Measurements from ENCODE around the gene SS18.

DNA sequence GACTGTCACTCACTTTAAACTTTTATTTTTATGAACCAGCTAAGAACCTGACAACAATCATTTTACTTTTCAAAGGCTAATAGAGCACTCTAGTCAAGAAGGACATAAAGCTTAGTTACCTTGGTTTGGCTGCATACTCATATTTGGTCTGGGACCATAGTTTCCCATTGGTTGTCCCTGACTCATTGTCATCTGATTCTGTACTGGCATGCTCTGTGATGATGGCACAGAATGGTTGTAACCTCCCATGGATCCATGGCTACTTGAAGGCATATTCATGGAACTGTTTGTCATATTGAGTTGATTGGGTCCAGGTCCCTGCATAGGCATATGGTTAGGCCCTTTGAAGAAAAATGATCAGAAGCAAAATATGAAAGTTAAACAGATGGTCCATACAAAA is 37.9 kb downstream of the SS18 start:
- TF ChIP-seq FOXM1 (IDR thresholded peaks at IDR 0.05; ENCODE audit: borderline replicate concordance) (no peak), NFRKB (IDR thresholded peaks at IDR 0.05) (no peak), SUZ12 (IDR thresholded peaks at IDR 0.05) (no peak), ZNF384 (IDR thresholded peaks at IDR 0.05) (no peak), TARDBP (IDR thresholded peaks at IDR 0.05) (no peak), LEF1 (IDR thresholded peaks at IDR 0.05; ENCODE audit: borderline replicate concordance) (no peak), SP1 (IDR thresholded peaks at IDR 0.05) (no peak)
